ENCODE data around the gene PACSIN1. TPM values are rescaled to one million over a fixed set of nuclear protein-coding genes. Genes with fewer than 3 reads are reported as not detected.

Gene PACSIN1
- total RNA-seq, 1 experiment from 2014 or later: 5.0 TPM

GRCh38 chr6:34516391-34517324 is 50.8 kb downstream of the PACSIN1 start:
- Histone ChIP-seq H3K9me3 (ENCODE audit: control insufficient read depth in 1 of 2, insufficient read depth in 1 of 2, low read depth in 1 of 2, low read length in 2 of 2) (no peaks in the 10 kb centered on the region), H2AFZ (ENCODE audit: low read depth, low read length, poor library complexity, severe bottlenecking) (no peak overlapping the region), H3K4me2 (ENCODE audit: low read length) (no peak overlapping the region), H3K9me2 (ENCODE audit: insufficient read depth) (no peaks in the 10 kb centered on the region), H3K4me3 (replicated peaks in 1 of 2; ENCODE audit: low read depth in 1 of 2, low read length in 2 of 2) (no peak overlapping the region), H3K36me3 (ENCODE audit: control insufficient read depth in 1 of 2, insufficient read depth in 2 of 2, low read length in 2 of 2) (no peaks in the 10 kb centered on the region), H3K4me1 (ENCODE audit: control insufficient read depth in 1 of 2, insufficient read depth in 2 of 2, low read length in 2 of 2) (no peaks in the 10 kb centered on the region), H3K79me2 (ENCODE audit: insufficient read depth, low read length) (no peaks in the 10 kb centered on the region), H4K20me1 (ENCODE audit: insufficient read depth) (no peaks in the 10 kb centered on the region), H3K9ac (ENCODE audit: low read length) (no peak overlapping the region), H3K27me3 (ENCODE audit: insufficient read depth, low read length) (no peaks in the 10 kb centered on the region), H3K27ac (ENCODE audit: low read depth, low read length) (no peak overlapping the region)
- ChIA-PET RAD21 (ENCODE audit: low non-redundant PET in 1 of 2, low total read pairs in 2 of 2, uncharacterized antibody in 2 of 2, unreplicated experiment in 2 of 2) (no interaction called here), CTCF (no interaction called here), POLR2A (no interaction called here)
- intact Hi-C loops (cut with micrococcal nuclease): no loop called here
- BruUV-seq (replicated peaks): no TSS peak
- no peak for TF ChIP-seq CEBPB (IDR thresholded peaks at IDR 0.05; ENCODE audit: low read depth)
- no peak for TF ChIP-seq EGR1 (IDR thresholded peaks at IDR 0.05; ENCODE audit: low read depth)
- ATAC-seq (no peak), DNase-seq (ENCODE audit: low read depth, low spot score) (no peak)

- DNase-seq (ENCODE audit: low read depth, low spot score): no peak
- H3K27me3 ChIP-seq (ENCODE audit: insufficient read depth, low read length): no peaks in the 10 kb centered on the region
- ChIA-PET POLR2A (no interaction called here), CTCF (no interaction called here), RAD21 (ENCODE audit: low non-redundant PET in 1 of 2, low total read pairs in 2 of 2, uncharacterized antibody in 2 of 2, unreplicated experiment in 2 of 2) (no interaction called here)
- no peaks in the 10 kb centered on the region for H3K79me2 ChIP-seq (ENCODE audit: insufficient read depth, low read length)
- no peak overlapping the region for H2AFZ ChIP-seq (ENCODE audit: low read depth, low read length, poor library complexity, severe bottlenecking)
- no peaks in the 10 kb centered on the region for H3K9me2 ChIP-seq (ENCODE audit: insufficient read depth)
- ATAC-seq: no peak
- H4K20me1 ChIP-seq (ENCODE audit: insufficient read depth): no peaks in the 10 kb centered on the region
- H3K9ac ChIP-seq (ENCODE audit: low read length): no peak overlapping the region
- H3K9me3 ChIP-seq (ENCODE audit: control insufficient read depth in 1 of 2, insufficient read depth in 1 of 2, low read depth in 1 of 2, low read length in 2 of 2): no peaks in the 10 kb centered on the region
- intact Hi-C loops (cut with micrococcal nuclease): no loop called here
- no peak overlapping the region for H3K4me3 ChIP-seq (replicated peaks in 1 of 2; ENCODE audit: low read depth in 1 of 2, low read length in 2 of 2)
- no peaks in the 10 kb centered on the region for H3K36me3 ChIP-seq (ENCODE audit: control insufficient read depth in 1 of 2, insufficient read depth in 2 of 2, low read length in 2 of 2)
- H3K27ac ChIP-seq (ENCODE audit: low read depth, low read length): no peak overlapping the region
- BruUV-seq (replicated peaks): no TSS peak
- H3K4me1 ChIP-seq (ENCODE audit: control insufficient read depth in 1 of 2, insufficient read depth in 2 of 2, low read length in 2 of 2): no peaks in the 10 kb centered on the region
- no peak overlapping the region for H3K4me2 ChIP-seq (ENCODE audit: low read length)
- TF ChIP-seq MAX (IDR thresholded peaks at IDR 0.05) (no peak), ZBTB33 (IDR thresholded peaks at IDR 0.05; ENCODE audit: extremely low read depth, insufficient replicate concordance, low read length) (no peak), POLR2AphosphoS5 (IDR thresholded peaks at IDR 0.05; ENCODE audit: low read depth, low read length) (no peak), YY1 (IDR thresholded peaks at IDR 0.05; ENCODE audit: extremely low read depth, insufficient replicate concordance, low read depth, low read length) (no peak), EGR1 (IDR thresholded peaks at IDR 0.05; ENCODE audit: low read depth) (no peak), REST (IDR thresholded peaks at IDR 0.05; ENCODE audit: low read depth) (no peak), CTCF (IDR thresholded peaks at IDR 0.05 in 2 of 3, conservative IDR thresholded peaks at IDR 0.05 in 1 of 3; ENCODE audit: borderline replicate concordance in 1 of 3, insufficient read depth in 1 of 3, low read depth in 2 of 3, low read length in 2 of 3) (no peak), TCF7L2 (IDR thresholded peaks at IDR 0.05; ENCODE audit: borderline replicate concordance, extremely low read depth, insufficient read depth, insufficient read length) (no peak)
Measured at GRCh38 chr6:34517461-34517881, 51.6 kb downstream of the PACSIN1 start.
